Esophagus (tissue), 2 donors: ENCODE results near the gene ORAI1. TPM values are rescaled to one million over a fixed set of nuclear protein-coding genes. Genes with fewer than 3 reads are reported as not detected.
"Not testable (repeated sequence)": the region's sequence is repeated elsewhere in the genome, so short reads cannot be mapped to it uniquely, and the experiment has no call there.

ENCODE experiments used
- H3K27ac ChIP-seq, 2 donors: one replicate each; pipeline ENCODE4 v1.5.1; 2013; ENCODE audit warnings: low read depth in 2 of 2, mild to moderate bottlenecking in 2 of 2, inconsistent platforms in 1 of 2, low read length in 1 of 2, moderate library complexity in 1 of 2
- H3K27me3 ChIP-seq, 2 donors: one replicate each; pipeline ENCODE4 v1.6.1; 2013; ENCODE audit warnings: low read length in 2 of 2, control low read depth in 1 of 2, mild to moderate bottlenecking in 1 of 2; ENCODE audit not compliant: insufficient read depth in 2 of 2, control insufficient read depth in 1 of 2
- H3K36me3 ChIP-seq, 2 donors: one replicate each; pipeline ENCODE4 v1.6.1; 2013; ENCODE audit warnings: low read length in 1 of 2; ENCODE audit not compliant: control insufficient read depth in 2 of 2, insufficient read depth in 2 of 2
- H3K4me1 ChIP-seq, 2 donors: one replicate each; pipeline ENCODE4 v1.6.1; 2013; ENCODE audit warnings: low read length in 1 of 2; ENCODE audit not compliant: control insufficient read depth in 2 of 2, insufficient read depth in 2 of 2
- H3K4me3 ChIP-seq, 2 donors: one replicate each; pipeline ENCODE4 v1.5.1; 2013; ENCODE audit warnings: low read length in 2 of 2, mild to moderate bottlenecking in 2 of 2, low read depth in 1 of 2, moderate library complexity in 1 of 2
- H3K9me3 ChIP-seq, 2 donors: one replicate each; pipeline ENCODE4 v1.6.1; 2013; ENCODE audit warnings: mild to moderate bottlenecking in 2 of 2, low read depth in 1 of 2, low read length in 1 of 2, moderate library complexity in 1 of 2; ENCODE audit not compliant: control insufficient read depth in 2 of 2, insufficient read depth in 1 of 2
- WGBS, 2 donors: extraction: QIAGEN DNeasy Blood & Tissue Kit; methylation state at CpG; one replicate each; pipeline ENCODE4 v1.1.7; 2013; 5-methylcytosine and 5-hydroxymethylcytosine counted together
- polyA plus RNA-seq, 2 donors: library from polyadenylated mRNA; stranded (reverse); fragments of 200-250 nt; gene quantifications; one replicate each; pipeline ENCODE4 v1.2.3, GENCODE V29; 2013
- donor health status: healthy with polysubstance abuse.
- donor health status: Bipolar disorder and iron deficiency.

The ORAI1 gene
- polyA plus RNA-seq, 2 donors = 2.4 to 9.5 TPM

GRCh38 chr12:121678716-121679300 is 52.5 kb downstream of the ORAI1 start:
- WGBS, 2 donors = 70% methylated on average over 9 of the region's 9 CpGs
- Histone ChIP-seq H3K4me3 (no peak overlapping the region), H3K4me1 (no peaks in the 10 kb centered on the region), H3K9me3 (no peaks in the 10 kb centered on the region), H3K27me3 (no peaks in the 10 kb centered on the region), H3K36me3 (no peaks in the 10 kb centered on the region), H3K27ac (no peak overlapping the region)

GRCh38 chr12:121679661-121680197 is 53.4 kb downstream of the ORAI1 start:
- H3K4me1 ChIP-seq, H3K4me3 ChIP-seq, H3K36me3 ChIP-seq, H3K27ac ChIP-seq, H3K9me3 ChIP-seq, H3K27me3 ChIP-seq: not testable (repeated sequence)
- 79 to 84% methylated on average over 12 of the region's 13 CpGs for WGBS, 2 donors

DNA sequence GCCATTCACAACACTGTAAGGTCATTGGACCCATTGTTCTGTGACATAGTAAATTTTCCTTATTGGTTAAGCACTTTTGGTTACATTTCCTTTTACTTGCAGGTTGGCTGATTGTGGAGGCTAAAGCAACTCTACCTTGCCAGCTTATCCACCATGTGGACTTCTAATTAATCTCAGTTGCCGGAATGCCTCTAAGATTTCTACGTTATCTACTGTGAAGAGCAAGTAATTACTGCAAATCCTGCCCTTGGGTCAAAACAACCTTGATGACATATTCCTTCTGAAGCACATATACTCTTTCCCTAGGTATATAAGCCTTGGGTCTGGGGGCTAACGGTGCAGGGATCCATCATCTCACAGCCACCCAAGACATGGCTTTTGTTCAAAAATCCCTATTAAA is 62.6 kb downstream of the ORAI1 start:
- no peaks in the 10 kb centered on the region for H3K36me3 ChIP-seq
- 61 to 63% methylated on average over 3 of the region's 3 CpGs for WGBS, 2 donors
- no peaks in the 10 kb centered on the region for H3K9me3 ChIP-seq
- H3K27ac ChIP-seq = no peak overlapping the region
- H3K4me1 ChIP-seq = no peaks in the 10 kb centered on the region
- no peak overlapping the region for H3K4me3 ChIP-seq
- H3K27me3 ChIP-seq = no peaks in the 10 kb centered on the region

GRCh38 chr12:121689430-121689829 is 63.1 kb downstream of the ORAI1 start:
- Histone ChIP-seq H3K36me3 (no peaks in the 10 kb centered on the region), H3K27ac (no peak overlapping the region), H3K27me3 (no peaks in the 10 kb centered on the region), H3K4me1 (no peaks in the 10 kb centered on the region), H3K4me3 (no peak overlapping the region), H3K9me3 (no peaks in the 10 kb centered on the region)
- WGBS, 2 donors = 93 to 97% methylated on average over 2 of the region's 2 CpGs

Other genes with a start within 250 kb of the ORAI1 start
- 10 to 100 TPM; 13.6 to 13.8 TPM for gene RNF34, start 226.4 kb upstream of the ORAI1 start, polyA plus RNA-seq
- gene KDM2B, start 45.5 kb upstream of the ORAI1 start, polyA plus RNA-seq = 10 to 100 TPM; 15.7 to 23.5 TPM
- gene MORN3, start 43.1 kb downstream of the ORAI1 start, polyA plus RNA-seq = under 1 TPM; 0.12 to 0.13 TPM
- gene TMEM120B, start 86.2 kb downstream of the ORAI1 start, polyA plus RNA-seq = 1 to 10 TPM; 1.9 to 5.1 TPM
- 1 to 10 TPM; 5.8 to 6.4 TPM for gene RHOF, start 167.2 kb downstream of the ORAI1 start, polyA plus RNA-seq
- gene SETD1B, start 177.5 kb downstream of the ORAI1 start, polyA plus RNA-seq = 10 to 100 TPM in 1 of 2 donors, 1 to 10 TPM in 1; 7.7 to 12.8 TPM
- gene HPD, start 232.3 kb downstream of the ORAI1 start, polyA plus RNA-seq = under 1 TPM; 0.29 to 0.31 TPM